HG03521 (cell line): ENCODE measurements around the gene EHMT1.

Experiments used
- ATAC-seq: cut with Tn5 transposase; IDR thresholded peaks from one replicate; pipeline ENCODE4 v1.9.1; 2021; ENCODE audit warnings: mild to moderate bottlenecking, moderate library complexity; ENCODE audit not compliant: unreplicated experiment

Gene EHMT1

DNA sequence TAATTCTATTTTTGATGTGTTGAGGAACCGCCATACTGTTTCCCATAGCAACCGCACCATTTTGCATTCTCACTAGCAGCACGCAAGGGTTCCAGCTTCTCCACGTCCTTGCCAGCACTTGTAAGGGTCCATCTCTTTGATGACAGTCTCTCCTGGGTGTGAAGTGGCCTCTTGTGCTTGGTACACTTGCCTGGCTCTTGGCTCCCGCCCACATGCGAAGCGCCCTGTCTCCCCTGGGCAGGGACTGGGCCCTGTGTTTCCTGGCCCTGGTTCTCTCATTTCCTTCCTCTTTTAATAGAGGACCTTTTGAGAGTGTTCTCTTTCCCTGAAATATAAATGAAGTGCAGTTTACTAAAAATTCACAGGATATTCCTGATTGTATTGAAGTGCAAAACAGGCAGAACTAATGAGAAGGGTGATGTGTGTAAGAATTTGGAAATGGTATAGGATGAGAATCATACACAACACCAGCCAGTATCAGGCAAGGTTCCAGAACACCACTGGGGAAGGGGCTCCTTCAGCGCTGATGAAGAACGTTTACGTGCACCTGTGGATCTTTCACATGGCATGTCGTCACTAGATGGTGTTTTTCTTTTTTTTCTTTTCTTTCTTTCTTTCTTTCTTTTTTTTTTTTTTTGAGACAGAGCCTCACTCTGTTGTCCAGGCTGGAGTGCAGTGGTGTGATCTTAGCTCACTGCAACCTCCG, 73.0 kb downstream of the EHMT1 start:
- ATAC-seq, result no peak

DNA sequence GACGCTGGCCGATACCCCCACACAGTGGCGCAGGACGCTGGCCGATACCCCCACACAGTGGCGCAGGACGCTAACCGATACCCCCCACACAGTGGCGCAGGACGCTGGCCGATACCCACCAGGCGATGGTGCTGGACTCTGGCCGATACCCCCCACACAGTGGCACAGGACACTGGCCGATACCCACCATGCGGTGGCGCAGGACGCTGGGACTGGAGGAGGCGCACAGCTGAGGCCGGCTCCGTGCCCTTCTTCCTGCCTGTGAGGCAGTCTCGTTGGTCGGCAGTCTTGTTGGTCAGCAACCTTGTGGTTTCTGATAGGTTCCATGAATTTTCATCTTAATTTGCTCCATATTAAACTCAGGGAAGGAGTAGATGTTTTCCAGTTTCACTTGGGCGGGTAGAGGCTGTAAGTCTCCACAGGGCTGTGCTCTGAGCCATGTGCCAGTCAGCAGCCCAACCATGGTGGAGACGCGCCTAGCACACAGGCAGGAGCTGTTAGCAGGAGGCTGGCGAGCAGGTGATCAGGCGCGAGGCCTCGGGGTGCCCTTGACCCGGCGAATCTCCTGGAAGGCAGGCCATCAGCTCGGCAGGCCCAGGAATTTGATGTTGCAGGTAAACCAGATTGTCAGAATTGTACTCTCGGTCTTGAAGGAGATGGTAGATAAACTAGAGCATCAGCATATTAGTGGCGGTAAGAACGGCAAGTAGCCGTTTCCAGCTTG, 75.6 kb downstream of the EHMT1 start:
- no peak for ATAC-seq

DNA sequence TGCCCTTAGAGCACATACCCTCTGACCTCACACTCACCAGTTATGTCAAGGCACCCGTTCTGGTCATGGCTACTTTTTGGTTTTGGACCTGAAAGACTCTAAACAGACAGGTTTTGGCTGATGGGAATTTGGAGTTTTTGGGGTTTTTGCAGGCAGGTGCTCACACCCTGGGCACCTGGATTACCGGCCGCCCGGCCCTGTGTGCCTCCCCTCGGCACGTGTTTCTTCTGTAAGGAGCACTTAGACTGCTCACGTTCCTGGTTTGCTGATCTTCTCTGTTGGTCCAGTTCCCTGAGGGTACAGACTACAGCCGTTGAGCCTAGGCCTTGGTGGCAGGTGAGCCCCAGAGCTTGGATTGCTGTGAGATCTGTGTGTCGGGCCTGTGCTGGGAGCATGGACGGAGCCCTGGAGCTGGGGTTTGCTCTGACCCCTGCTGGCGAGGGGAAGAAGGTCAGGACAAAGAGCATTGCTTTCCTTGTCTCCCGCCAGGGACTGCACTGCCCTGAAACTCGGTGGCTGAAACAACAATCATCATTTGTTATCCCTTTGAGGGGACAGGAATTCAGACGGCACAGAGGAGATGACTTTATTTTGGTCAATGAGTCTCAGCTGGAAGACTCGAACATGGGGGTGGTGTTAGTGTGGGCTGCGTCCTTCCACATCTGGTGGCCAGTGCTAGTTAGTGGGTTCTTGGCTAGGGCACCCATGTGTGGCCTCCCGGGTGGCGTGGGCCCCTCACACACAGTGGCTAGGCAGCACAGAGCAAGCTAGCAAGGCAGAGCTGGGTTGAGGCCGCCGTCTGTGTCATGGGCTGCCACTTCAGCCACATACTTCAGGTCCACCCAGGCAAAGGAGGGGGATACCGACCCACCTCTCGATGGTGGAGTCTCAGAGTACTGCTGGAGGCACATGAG, 76.4 kb downstream of the EHMT1 start:
- ATAC-seq, result no peak

DNA sequence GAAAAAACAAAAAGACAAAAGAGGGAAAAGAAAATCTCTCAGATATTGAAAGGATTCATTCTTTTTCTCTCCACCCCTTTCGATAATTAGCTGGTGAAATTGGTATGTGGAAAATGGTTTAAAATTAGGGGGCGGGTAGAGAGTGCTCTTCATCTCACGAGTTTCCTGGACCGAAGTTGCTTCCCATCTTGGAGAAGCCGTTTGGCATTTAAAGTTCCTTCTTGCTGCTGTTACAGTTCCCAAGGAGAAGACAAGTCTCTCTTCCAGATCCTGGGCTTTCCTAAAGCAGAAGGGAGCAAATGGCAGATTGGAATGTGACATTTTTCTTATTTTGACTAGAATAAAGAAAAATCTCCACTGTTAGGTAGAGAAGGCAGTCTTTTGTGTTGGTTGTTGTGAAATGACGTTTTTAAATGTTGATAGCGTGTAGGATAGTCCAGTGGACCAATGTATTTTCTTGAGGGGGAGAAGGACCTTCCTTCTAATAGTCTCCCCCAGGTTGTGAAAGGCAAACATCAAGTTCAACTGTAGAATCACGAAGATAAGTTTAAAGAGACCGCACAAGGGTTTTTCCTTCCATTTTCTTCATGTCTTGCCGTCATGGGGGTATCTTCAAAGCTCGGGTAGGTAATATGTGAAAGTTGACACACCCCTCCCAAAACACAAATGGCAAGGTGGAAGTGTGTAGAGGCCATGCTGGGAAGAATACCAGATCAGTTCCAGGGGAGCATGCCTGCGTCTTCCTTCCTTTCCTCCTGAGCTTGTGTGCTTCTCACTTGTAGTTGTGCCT, 77.5 kb downstream of the EHMT1 start:
- no peak for ATAC-seq

DNA sequence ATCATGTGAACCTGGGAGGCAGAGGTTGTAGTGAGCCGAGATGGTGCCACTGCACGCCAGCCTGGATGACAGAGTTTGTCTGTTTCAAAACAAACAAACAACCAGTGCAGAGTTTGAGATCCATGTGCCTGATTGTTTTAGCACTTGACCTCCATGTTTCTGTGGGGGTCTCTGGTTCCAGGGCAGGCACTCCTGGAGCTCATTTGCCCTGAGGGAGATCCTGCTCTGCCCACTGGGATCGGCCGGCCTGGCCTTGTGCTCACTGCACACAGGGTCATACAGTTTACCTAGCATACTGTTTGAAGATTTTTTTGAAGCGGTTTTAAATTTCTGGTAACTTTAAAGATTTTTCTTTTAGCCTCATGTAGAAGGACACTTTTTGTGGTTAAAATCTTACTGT, 78.4 kb downstream of the EHMT1 start:
- no peak for ATAC-seq

DNA sequence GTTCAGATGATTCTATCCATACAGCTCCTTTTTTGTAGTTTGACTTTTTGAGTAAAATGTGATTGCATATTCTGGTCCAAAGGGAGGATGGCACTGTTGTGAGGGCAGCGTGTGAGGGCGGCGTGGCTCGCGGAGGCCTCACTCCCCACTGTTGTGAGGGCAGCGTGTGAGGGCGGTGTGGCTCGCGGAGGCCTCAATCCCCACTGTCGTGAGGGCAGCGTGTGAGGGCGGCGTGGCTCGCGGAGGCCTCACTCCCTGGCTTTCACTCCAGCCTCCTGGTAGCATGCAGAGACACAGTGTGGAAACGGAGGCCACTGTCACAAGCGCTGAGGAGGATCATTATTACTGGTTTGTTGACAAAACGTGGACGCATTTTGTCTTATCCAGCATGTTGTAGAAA, 79.0 kb downstream of the EHMT1 start:
- ATAC-seq, result no peak

DNA sequence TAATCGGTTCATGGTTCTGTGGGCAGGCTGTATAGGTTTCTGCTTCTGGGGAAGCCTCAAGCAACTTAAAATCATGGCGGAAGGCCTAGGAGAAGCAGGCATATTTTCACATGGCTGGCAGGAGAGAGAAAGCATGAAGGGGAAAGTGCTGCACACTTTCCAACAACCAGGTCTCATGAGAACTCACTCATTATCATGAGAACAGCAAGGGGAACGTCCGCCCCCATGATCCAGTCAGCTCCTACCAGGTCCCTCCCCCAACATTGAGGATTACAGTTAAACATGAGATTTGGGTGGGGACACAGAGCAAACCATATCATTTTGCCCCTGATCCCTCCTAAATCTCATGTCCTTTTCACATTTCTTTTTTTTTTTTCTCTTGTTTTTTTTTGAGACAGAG, 82.1 kb downstream of the EHMT1 start:
- no peak for ATAC-seq

DNA sequence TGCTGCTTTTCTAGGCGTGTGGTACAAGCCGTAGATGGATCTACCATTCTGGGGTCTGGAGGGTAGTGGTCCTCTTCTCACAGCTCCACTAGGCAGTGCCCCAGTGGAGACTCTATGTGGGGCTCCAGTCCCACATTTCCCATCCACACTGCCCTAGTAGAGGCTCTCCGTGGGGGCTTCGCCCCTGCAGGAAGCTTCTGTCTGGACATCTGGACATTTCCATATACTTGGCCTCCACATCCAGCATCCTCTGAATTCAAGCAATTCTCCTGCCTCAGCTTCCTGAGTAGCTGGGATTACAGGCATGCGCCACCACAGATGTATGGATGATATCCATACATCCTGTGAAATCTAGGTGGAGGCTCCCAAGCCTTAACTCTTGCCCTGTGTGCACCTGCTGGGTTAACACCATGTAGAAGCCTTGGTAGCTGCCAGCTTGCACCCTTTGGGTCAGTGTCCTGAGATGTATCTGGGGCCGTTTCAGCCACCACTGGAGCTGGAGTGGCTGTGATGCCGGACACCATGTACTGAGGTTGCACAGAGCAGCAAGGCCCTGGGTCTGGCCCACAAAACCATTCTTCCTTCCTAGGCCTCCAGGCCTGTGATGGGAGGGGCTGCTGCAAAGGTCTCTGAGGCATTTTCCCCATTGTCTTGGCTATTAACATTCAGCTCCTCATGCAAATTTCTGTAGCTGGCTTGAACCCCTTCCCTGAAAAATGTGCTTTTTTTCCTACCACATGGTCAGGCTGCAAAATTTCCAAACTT, 84.0 kb downstream of the EHMT1 start:
- no peak for ATAC-seq

DNA sequence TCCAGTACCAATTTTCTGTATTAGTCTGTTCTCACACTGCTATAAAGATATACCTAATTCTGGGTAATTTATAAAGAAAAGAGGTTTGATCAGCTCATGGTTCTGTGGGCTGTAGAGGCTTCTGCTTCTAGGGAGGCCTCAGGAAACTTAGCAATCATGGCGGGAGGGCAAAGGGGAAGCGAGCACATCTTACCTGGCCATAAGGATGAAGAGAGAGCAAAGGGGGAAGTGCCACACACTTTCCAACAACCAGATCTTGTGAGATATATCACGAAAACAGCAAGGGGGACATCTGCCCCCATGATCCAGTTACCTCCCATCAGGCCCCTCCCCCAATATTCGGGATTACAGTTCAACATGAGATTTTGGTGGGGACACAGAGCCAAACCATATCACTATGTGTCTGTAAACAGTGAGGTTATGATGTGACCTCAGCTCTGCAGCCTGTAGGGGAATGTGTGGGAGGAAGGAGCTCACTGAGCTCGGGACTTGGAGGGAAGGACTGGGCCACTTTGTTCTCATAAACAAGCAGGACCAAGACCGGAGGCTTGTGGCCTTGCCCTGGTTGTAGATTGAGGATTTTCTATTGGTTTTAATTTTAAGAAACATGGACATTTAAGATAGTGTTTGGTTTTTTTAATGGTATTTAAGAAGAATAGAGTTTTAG, 85.2 kb downstream of the EHMT1 start:
- ATAC-seq, result no peak

DNA sequence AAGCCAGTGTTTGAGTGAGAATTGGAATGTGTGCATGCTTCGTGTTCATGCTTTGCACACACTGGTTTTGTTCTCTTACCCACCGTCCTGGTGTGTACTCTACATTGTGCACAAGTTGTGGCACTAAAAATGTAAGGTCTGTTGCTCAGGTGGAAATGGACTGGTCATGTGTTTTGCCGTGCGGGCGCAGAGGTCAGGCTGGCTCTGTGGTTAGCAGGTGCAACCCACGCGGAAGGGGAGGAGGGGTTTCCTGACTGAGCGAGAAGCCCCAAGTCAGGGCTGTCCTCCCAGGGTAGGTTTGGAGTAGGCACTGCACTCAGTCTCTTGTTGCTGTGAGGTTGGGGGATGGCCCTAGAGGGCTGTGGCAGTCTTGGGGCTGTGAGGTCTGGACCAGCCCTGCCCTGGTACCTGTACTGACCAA, 86.6 kb downstream of the EHMT1 start:
- peak; percentile 67 for ATAC-seq

DNA sequence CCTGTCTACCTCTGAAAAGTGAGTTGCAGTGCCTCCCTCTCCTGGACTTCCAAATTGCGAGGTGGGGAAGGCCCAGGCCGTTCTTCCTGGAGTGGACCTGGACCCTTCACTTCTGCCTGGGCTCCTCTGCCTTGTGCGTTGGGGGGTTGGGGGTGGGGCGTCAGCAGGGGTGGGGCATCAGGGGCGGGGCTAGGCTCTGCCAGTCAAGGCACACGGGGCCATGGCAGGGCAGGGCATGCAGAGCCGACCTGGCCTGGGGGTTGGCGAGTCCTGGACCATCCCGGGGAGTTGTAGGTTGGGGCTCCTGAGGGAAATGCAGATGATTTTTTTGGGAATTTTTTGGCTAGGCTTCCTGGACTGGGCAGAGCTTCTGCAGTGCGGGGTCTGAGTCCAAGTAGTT, 87.1 kb downstream of the EHMT1 start:
- peak; percentile 18 for ATAC-seq

DNA sequence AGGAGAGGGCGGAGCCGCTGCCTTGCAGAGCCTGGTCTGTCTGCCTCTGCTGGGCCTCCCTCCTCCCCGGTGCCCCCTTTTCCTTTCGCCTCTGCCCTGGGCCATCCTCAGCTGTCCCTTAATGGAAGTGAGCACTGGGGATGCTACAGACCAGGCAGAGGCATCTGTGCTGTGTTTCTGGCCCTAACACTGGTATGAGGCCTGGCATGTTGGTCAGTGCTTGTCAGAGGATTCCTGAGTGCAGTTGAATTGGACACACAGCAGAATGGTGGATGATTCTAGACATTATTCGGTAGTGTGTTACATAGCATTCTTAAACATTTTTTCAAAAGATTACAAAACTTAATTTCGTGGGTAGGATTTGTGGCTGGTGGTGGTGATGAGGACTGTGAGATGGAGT, 88.6 kb downstream of the EHMT1 start:
- ATAC-seq, result no peak

DNA sequence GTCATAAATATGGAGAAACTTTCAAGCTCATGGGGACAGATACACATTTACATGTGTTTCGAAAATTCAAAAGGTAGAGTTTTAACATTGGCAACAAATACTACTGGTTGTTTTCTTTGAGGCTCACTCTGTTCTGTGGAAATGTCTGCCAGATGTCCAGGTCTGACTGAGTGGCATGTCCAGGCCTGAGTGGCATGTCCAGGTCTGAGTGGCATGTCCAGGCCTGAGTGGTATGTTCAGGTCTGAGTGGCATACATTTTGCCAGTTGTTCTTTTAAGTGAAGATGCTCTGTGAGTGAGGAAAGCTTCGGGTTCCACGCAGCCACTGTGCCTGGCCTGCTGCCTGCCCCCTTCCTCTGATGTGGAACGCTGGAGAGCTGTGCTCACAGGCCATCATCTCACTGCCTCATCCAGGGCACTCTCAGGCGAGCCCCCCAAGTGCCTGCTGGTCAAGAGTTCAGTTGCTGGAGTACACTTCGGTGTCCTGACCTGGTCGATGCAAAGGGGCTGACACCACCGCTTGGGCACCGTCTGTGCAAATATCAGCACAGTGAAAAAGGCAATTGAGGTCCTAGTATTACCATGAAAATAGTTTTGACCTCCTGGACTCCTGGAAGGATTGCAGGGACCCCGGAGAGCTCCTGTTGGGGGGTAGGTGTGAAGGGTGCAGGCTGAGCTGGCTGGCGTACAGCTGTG, 89.9 kb downstream of the EHMT1 start:
- no peak for ATAC-seq

DNA sequence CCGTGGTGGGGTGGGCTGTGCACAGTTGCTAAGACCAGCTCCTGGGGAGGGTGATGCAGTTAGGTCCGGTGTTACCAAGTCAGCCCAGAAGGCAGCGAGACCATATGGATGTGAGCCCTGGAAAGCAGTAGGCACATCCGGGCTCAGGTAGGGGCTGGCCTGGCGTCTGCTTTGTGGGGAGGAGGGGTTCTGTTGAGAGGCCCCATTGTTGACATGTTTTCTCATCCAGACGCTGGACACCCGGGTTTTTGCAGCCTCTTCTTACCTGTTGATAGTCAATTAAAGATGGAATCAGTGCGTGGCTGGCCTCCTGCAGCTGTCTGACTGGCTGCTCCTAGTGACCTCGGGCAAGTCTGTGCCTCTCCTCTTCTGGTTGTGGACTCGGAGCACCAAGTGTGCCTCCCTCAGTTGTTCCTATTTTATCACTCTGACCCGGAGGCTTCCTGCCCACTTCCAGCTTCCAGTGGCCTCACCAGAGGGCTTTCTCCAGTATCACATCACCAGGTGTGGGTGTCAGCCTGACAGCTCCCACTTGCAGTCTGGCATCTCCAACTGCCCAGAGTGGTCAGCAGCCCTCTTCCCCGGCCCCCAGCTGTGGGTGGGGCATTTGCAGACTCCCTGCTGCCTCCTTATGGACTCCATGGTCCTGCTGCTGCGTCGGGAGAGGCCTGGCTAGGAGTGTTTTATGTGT, 90.8 kb downstream of the EHMT1 start:
- no peak for ATAC-seq

DNA sequence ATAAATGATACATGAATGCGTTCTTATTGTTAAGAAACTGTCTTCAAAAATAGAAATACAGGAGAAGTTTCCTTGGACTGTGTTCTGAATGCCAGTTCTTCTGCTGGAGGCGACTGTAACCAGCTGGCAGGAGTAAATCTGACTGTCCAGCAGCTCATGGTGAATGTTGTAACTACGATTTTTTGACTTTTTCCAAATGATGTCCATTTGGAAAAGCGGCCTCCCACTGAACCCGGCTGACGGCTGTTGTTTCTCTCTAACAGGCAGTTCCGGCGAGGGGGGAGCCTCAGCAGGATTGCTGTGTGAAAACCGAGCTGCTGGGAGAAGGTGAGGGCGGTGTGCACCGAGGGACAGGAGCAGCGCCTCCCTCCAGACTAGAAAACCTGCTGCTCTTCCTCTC, 91.9 kb downstream of the EHMT1 start:
- ATAC-seq, result no peak

DNA sequence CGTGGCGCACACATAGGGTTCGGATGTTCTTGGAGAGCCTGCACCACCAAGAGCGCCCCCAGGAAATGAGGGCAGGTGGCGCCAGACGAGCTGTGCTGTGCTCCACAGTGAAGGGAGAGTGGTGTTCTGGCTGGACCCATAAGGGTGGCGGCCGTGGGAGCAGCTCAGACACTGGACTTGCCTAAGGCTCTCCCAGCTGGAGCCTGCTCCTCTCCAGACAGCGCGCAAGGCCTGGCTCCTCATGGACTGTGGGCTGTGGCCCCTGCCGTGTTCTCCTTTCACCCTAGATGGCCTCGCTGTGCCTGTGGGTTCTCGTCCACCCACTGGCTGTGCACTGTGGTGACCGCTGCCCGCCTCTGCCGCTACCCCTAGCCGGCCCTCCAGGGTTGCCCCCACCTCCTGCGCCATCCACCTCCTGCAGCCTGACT, 92.9 kb downstream of the EHMT1 start:
- ATAC-seq, result no peak

DNA sequence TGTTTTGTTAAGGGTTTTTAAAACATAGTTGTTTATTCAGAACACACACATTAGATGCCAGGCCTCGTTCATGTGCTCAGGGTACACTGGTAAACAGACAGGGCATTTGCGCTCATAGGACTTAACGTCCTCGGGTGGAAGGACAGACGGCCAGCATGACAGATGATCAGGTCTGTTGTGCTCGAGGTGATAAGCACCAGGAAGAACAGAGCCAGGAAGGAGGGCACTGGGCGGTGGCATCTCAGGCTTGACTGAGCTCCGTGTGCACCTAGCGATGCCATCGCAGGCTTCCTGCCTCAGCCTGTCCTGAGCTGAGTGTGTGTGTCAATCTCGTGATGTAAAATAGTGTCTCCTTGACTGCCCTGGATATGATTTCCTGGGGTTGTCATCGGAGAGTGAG, 96.5 kb downstream of the EHMT1 start:
- ATAC-seq, result no peak
